ENCODE measurements around the gene SLC46A3. TPM values are rescaled to one million over a fixed set of nuclear protein-coding genes. Genes with fewer than 3 reads are reported as not detected.
A peak's percentile ranks its signal among the peaks of the same experiment; 100 is the strongest.

The SLC46A3 gene
- total and polyA plus RNA-seq, 9 donors, result 3.3 to 44.9 (median 6.8) TPM

DNA sequence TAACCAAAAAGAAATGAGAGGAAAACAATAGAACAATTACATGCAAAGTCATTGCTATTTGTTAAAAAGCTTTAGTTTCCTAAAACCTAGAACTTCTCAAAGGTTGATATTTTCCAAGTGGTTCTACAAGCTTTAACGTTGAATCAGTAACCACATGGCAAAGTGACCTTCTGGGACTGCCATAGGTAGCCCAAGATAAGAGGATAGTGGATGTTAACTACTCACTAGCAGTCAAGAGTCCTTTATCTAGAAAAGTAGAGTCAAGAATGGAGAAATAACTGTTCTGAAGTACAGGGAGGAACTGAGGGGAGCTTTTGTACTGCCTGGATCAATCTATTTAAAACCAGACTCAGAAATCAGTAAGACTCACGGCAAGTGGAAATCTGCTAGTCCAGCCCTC, 9.9 kb upstream of the SLC46A3 start:
- intact Hi-C loops (cut with DNase I), result no loop called here
- H3K4me3 ChIP-seq, result no peak overlapping the region
- 69 to 76% (median 72%) methylated on average over 2 of the region's 2 CpGs for WGBS, 3 donors
- no peak for DNase-seq
- TF ChIP-seq POLR2A (IDR thresholded peaks at IDR 0.05), result no peak
- TF ChIP-seq, protein P1, sequence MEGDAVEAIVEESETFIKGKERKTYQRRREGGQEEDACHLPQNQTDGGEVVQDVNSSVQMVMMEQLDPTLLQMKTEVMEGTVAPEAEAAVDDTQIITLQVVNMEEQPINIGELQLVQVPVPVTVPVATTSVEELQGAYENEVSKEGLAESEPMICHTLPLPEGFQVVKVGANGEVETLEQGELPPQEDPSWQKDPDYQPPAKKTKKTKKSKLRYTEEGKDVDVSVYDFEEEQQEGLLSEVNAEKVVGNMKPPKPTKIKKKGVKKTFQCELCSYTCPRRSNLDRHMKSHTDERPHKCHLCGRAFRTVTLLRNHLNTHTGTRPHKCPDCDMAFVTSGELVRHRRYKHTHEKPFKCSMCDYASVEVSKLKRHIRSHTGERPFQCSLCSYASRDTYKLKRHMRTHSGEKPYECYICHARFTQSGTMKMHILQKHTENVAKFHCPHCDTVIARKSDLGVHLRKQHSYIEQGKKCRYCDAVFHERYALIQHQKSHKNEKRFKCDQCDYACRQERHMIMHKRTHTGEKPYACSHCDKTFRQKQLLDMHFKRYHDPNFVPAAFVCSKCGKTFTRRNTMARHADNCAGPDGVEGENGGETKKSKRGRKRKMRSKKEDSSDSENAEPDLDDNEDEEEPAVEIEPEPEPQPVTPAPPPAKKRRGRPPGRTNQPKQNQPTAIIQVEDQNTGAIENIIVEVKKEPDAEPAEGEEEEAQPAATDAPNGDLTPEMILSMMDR (IDR thresholded peaks at IDR 0.05), result no peak
- no peak overlapping the region for H3K27ac ChIP-seq
- no peaks in the 10 kb centered on the region for H3K9me3 ChIP-seq
- H3K36me3 ChIP-seq, result no peaks in the 10 kb centered on the region
- no peaks in the 10 kb centered on the region for H3K27me3 ChIP-seq
- no peaks in the 10 kb centered on the region for H3K4me1 ChIP-seq (ENCODE audit: insufficient read depth)

DNA sequence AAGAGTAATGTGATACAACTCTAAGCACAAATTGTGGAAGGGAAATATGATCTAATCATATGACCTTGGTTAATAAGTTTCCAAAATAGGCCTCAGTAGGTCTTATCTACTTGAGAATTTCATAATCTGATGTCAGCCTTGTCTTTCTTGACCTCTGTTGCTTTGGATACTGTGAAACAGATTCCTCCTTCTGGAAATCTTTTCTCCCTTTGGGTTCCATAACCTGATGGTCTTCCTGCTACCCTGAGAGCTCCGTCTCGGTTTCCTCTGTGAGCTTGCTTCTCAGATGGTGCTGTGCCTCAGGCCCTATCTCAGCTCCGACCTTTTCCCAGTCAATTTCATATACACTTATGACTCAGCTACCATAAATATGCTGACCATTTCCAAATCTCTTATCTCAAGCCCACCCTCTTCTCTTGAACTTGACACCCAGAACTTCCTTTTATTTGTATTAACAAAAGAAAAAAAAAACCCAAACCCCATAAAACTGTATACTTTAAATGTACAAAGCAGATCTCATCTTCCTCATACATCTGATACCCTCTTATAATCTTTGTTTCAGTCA, 6.4 kb upstream of the SLC46A3 start:
- Histone ChIP-seq H3K27ac (no peak overlapping the region), H3K27me3 (no peaks in the 10 kb centered on the region), H3K4me3 (no peak overlapping the region), H3K9me3 (no peaks in the 10 kb centered on the region), H3K4me1 (ENCODE audit: insufficient read depth) (no peaks in the 10 kb centered on the region), H3K36me3 (no peaks in the 10 kb centered on the region)
- intact Hi-C loops (cut with DNase I), result no loop called here
- TF ChIP-seq EP300 (IDR thresholded peaks at IDR 0.05) (no peak), POLR2A (IDR thresholded peaks at IDR 0.05) (no peak)
- TF ChIP-seq, protein P1 (IDR thresholded peaks at IDR 0.05), result no peak
- DNase-seq, result no peak
- 74 to 86% (median 80%) methylated on average over 3 of the region's 3 CpGs for WGBS, 3 donors

GRCh38 chr13:28723806-28724205, 5.0 kb upstream of the SLC46A3 start:
- no peaks in the 10 kb centered on the region for H3K9me3 ChIP-seq
- no peak overlapping the region for H3K4me3 ChIP-seq
- H3K27ac ChIP-seq, result no peak overlapping the region
- TF ChIP-seq, protein P1 (IDR thresholded peaks at IDR 0.05), result no peak
- no peak for TF ChIP-seq POLR2A (IDR thresholded peaks at IDR 0.05)
- no peak for TF ChIP-seq EP300 (IDR thresholded peaks at IDR 0.05)
- WGBS, 3 donors, result 93 to 97% (median 94%) methylated on average over 22 of the region's 22 CpGs
- no peaks in the 10 kb centered on the region for H3K36me3 ChIP-seq
- intact Hi-C loops (cut with DNase I), result no loop called here
- H3K4me1 ChIP-seq (ENCODE audit: insufficient read depth), result no peaks in the 10 kb centered on the region
- no peaks in the 10 kb centered on the region for H3K27me3 ChIP-seq
- DNase-seq, result no peak

GRCh38 chr13:28719227-28720055, 671 bp upstream of the SLC46A3 start:
- no peak for DNase-seq
- Histone ChIP-seq H3K9me3 (no peaks in the 10 kb centered on the region), H3K36me3 (no peaks in the 10 kb centered on the region), H3K27ac (no peak overlapping the region), H3K4me1 (ENCODE audit: insufficient read depth) (no peaks in the 10 kb centered on the region), H3K27me3 (no peaks in the 10 kb centered on the region), H3K4me3 (peak overlapping the region; percentile 80)
- WGBS, 3 donors, result 13 to 19% (median 15%) methylated on average over 15 of the region's 15 CpGs
- intact Hi-C loops (cut with DNase I), result no loop called here
- TF ChIP-seq EP300 (IDR thresholded peaks at IDR 0.05) (no peak), POLR2A (IDR thresholded peaks at IDR 0.05) (no peak)
- TF ChIP-seq, protein P1 (IDR thresholded peaks at IDR 0.05), result no peak
